GM10847 (cell line): Measurements from ENCODE around the gene GAP43.

Source experiments
- POLR2A ChIP-seq: IDR thresholded peaks from 2 replicates; pipeline ENCODE4 v1.6.1; 2011; ENCODE audit not compliant: insufficient read length; ENCODE audit errors: extremely low read depth

The GAP43 gene

GRCh38 chr3:115697263-115698053 lies 74.1 kb downstream of the GAP43 start:
- no peak for TF ChIP-seq POLR2A

- no peak for TF ChIP-seq POLR2A
Observed at GRCh38 chr3:115698851-115699591, 75.7 kb downstream of the GAP43 start.

DNA sequence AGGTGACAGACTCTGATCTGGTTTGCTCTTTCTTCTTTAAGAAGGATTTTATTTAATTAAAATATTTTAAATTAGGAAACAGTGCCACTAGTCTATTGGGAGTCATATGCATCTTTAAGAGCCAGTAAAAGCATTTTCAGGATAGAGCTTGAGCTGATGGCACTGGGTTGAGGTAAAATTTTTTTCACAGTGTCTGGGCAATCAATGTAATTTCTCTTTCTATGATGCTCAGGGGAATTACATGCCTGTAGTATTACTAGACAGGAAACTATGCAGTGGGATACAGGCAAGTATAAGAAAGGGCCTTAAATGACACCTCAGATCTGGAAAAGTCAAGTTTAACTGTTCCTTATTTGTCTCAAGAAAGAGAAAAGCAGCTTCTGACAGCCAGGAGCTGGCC lies 76.4 kb downstream of the GAP43 start:
- no peak for TF ChIP-seq POLR2A

DNA sequence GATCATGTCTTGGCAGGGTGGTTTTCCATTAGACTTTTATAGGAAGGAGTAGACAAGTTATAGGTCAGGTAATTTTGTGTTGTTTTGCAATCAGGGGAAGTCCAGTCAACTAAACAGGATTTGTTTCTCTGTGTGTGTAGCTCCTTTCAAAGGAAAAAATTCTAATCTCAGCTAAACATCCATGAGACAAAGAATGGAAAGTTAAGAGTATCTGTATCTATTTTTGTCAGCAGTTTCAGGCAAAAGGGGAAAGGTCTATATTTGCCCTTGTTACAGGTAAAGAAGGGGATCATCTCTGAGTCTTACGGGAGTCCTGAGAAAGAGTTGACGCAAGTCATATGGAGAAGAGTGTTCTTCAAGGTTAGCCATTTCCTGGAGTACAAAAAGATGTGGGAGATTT lies 79.3 kb downstream of the GAP43 start:
- TF ChIP-seq POLR2A, result no peak

DNA sequence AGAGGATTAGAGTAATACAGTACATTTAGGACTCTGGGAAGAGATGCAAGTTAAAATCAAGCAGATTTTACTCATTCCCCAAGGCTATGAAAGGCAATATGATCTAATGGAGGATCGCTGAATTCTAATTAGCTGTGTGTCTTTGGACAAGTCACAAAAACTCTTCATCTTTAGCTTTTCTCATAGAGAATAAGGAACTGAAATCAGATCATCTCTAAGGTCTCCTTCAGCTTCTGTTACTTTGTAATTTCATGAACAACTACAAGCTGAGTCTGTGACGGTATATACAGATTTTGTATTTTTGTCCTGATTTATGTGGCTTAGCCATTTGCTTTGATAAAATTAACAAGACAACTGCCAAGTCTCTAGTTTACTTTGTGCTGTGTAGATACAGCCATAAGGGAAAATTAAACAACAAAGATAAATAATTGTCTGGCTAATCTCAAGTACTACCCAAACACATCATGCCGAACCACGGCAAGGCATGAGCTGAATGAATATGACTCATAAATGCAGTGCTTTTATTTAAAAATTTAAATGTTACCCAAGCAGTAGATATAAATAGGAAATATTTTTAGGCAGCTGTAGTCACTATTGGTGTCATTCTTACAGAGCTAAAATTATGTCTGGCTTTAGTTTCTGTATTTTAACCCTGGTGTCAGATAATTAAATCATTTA lies 81.5 kb downstream of the GAP43 start:
- TF ChIP-seq POLR2A, result no peak

DNA sequence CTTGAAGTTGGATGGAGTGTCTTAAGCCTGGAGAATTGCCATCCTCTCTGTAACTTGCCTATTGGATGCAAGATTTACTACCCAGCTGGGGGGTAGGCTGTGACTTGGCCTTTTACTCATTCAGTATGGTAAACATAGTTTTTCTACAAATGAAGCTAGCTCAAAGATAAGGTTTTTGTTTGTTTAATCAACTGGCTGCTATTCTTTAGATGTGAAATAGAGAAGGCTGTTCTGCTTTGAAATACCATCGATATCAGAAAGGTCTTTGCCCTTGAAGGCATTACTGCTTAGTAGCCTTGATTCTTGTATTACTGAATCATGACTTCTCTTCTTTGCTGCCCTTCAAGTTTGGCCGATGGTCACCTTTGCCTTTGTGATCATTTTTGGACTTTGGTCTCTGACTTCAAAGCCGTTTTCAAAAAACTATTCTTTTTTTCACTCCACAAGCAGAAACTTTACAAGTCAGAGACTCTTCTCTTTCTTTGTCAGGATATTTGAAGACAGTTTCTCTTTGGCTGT lies 83.1 kb downstream of the GAP43 start:
- no peak for TF ChIP-seq POLR2A

- TF ChIP-seq POLR2A, result no peak
Observed at GRCh38 chr3:115708540-115708939, 85.2 kb downstream of the GAP43 start.

DNA sequence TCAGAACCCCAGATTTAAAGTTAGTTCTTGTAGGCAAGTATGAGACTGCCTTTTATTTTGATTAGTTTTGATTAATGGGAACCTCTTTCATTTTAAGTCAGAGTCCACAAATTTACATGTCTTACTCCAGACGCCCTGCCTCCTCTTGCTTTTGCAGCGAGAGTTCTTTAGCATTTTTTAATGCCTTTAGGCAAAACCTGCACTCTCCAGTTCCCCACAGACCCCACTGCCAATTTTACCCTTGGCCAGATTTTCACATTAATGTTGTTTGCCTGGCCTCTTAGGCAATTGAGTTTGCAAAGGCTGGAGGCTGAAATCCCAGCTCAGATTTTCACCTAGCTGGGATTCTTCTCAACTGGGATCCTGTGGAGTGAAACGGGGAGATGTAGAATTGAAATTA lies 85.8 kb downstream of the GAP43 start:
- no peak for TF ChIP-seq POLR2A

- TF ChIP-seq POLR2A, result no peak
Observed at GRCh38 chr3:115709931-115710330, 86.6 kb downstream of the GAP43 start.

GRCh38 chr3:115710799-115711198 lies 87.5 kb downstream of the GAP43 start:
- no peak for TF ChIP-seq POLR2A

DNA sequence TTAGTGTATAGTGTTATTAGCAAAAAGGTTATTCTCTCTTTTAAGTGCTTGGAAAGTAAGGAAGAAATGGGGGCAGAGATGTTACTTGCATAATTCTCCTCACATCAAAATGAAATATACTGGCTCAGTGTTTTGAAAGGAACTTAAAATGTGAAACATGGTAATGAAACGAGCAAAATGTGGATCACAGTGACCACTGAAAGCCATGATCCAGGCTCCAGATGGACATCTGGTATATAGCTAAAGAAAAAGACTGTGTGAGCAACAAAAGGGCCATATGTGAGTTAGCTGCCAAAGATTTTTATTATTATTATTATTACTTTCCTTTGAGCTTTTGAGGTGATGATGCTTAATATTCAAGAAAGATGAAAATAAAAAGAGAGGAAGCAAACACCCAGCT lies 89.6 kb downstream of the GAP43 start:
- no peak for TF ChIP-seq POLR2A

- no peak for TF ChIP-seq POLR2A
Observed at GRCh38 chr3:115713284-115713683, 90.0 kb downstream of the GAP43 start.

DNA sequence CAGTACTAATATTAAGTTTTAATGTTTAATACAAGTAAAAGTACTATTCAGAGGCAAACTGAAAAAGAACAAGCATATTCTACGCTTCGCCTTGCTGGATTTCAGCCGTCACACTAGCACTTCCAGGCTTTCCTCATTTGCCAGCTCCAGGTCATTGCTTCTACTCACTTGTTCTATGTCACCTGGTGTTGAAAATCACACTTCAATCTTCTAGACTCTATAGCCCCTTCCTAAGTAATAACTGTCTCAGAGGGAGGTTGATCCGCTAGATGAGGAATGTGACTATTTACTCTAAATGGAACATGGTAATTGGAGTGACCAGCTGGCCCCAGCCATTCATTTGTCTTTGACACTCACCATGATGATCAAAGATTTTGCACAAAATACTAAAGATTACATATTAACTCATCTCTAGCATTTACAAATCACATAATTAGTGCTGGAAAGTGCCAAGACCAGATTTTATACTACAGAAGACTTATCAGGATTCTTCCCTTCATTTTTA lies 92.0 kb downstream of the GAP43 start:
- TF ChIP-seq POLR2A, result no peak

DNA sequence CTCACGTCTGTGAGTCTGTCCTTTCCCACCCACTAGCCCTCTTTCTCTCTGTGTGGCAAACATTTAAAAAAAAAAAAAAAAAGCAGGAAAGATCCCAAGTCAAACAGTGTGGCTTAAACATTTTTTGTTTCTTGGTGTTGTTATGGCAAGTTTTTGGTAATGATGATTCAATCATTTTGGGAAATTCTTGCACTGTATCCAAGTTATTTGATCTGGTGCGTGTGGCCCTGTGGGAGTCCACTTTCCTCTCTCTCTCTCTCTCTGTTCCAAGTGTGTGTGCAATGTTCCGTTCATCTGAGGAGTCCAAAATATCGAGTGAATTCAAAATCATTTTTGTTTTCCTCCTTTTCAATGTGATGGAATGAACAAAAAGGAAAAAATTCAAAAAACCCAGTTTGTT lies 97.7 kb downstream of the GAP43 start:
- TF ChIP-seq POLR2A, result no peak

GRCh38 chr3:115725800-115726199 lies 102.5 kb downstream of the GAP43 start:
- no peak for TF ChIP-seq POLR2A

- TF ChIP-seq POLR2A, result no peak
Observed at GRCh38 chr3:115727135-115727534, 103.8 kb downstream of the GAP43 start.
